Measurements from ENCODE around the gene MAJIN.

Gene MAJIN

DNA sequence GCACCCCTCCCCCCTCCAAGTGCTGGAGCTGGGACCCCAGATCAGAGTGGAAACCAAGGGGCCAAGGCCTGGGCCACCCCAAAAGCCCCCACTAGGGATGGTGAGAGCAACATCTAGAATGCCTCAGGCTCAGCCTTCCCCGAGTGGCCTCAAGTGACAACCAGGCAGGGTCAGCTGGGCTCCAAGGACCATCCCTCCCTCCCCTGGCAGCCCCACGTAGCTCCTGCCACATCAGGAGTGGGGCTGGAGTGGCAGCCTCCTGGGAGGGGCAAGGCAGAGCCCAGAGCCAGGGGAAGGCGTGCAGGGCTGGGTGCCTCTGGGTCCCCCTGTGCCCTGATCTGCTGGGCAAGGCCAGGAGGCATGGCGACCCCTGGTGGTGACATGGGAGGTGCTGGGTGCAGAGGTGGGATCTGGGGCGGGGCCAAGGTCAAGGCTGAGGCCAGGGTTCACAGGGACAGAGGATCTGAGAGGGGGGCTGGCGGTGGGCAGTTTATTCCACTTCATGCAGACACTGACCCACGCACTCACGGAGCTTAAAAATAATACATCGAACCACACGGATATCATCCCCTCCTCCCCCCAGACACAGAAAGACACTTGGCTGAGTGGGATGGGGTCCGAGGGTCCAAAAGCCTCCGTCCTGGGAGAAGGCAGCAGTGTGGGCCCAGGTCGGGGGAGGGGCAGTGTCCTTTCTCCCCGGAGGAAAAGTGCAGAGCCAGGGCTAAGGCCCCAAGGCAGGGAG, 77.7 kb downstream of the MAJIN start:
- DNase-seq (ENCODE audit: extremely low spot score) = peak; percentile 80
- ChIA-PET CTCF (interaction anchor here (0.6 to 1.9 kb wide), 6 partner anchors 9 to 134 kb away, joined by 4 to 8 read pairs (median 5); partner anchors contain the start of gene CDC42BPG), POLR2A (no interaction called here)
- TF ChIP-seq HDGF (IDR thresholded peaks at IDR 0.05; ENCODE audit: borderline replicate concordance) (peak; percentile 72; the same call in 1 of the 2 replicates), SUZ12 (IDR thresholded peaks at IDR 0.05) (no peak)
- TF ChIP-seq, protein P1, sequence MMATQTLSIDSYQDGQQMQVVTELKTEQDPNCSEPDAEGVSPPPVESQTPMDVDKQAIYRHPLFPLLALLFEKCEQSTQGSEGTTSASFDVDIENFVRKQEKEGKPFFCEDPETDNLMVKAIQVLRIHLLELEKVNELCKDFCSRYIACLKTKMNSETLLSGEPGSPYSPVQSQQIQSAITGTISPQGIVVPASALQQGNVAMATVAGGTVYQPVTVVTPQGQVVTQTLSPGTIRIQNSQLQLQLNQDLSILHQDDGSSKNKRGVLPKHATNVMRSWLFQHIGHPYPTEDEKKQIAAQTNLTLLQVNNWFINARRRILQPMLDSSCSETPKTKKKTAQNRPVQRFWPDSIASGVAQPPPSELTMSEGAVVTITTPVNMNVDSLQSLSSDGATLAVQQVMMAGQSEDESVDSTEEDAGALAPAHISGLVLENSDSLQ (IDR thresholded peaks at IDR 0.05) = no peak

DNA sequence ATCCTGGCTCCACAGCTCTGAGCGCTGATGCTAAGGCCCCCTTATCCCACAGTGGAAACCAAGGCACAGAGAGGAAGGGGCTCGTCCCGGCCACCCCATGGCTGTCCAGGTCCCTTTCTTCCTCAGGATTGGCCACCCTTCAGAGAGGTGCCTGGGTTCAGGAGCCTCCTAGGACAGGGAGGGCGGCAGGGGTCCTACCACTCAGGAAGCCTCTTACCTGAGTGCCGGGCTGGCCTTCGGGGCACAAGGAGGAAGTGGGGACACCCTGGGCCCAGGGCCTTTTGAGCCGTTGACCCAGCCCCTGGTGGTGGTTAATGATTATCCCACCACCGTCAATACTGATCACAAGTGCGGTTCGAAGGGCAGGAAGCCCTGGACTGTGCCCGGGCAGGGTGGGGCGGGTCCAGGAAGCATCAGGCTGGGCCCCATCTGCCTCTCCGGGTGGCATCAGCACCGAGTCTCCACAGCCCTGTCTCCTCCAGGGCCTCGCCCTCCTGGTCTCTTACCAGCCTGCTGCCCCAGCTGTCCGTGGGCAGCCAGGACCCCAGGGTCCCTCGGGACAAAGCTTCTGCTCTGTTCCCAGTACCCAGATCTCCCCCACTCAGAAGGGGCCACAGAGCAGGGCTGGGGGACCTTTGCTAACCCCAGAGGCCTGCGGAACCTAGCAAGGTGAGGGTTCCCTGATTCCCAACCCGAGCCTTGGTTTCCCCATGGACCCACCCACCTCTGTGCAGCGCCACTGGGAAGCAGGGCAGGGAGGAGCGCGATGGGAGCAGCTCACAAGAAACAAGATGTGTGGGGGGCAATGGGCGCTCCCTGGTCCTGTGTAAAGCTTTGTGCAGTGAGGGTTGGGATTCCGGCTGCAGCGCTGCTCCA, 78.5 kb downstream of the MAJIN start:
- ChIA-PET POLR2A (no interaction called here), CTCF (interaction anchor here (0.9 to 1.9 kb wide), 4 partner anchors 8 to 49 kb away, joined by 5 to 8 read pairs (median 6); partner anchors contain the start of gene CDC42BPG)
- DNase-seq (ENCODE audit: extremely low spot score) = no peak
- TF ChIP-seq BHLHE40 (IDR thresholded peaks at IDR 0.05; ENCODE audit: borderline replicate concordance) = no peak
- no peak for TF ChIP-seq ZNF384 (IDR thresholded peaks at IDR 0.05)
- no peak for TF ChIP-seq CTBP1 (IDR thresholded peaks at IDR 0.05; ENCODE audit: borderline replicate concordance)
- TF ChIP-seq, protein P1 (IDR thresholded peaks at IDR 0.05) = no peak
- TF ChIP-seq FOXM1 (IDR thresholded peaks at IDR 0.05; ENCODE audit: borderline replicate concordance) = no peak
- no peak for TF ChIP-seq FOXA1 (IDR thresholded peaks at IDR 0.05)
- TF ChIP-seq NFRKB (IDR thresholded peaks at IDR 0.05) = no peak
- no peak for TF ChIP-seq ELF4 (IDR thresholded peaks at IDR 0.05)
- no peak for TF ChIP-seq ARNT (IDR thresholded peaks at IDR 0.05)
- TF ChIP-seq HDGF (IDR thresholded peaks at IDR 0.05; ENCODE audit: borderline replicate concordance) = no peak
- no peak for TF ChIP-seq FOXK2 (IDR thresholded peaks at IDR 0.05)

DNA sequence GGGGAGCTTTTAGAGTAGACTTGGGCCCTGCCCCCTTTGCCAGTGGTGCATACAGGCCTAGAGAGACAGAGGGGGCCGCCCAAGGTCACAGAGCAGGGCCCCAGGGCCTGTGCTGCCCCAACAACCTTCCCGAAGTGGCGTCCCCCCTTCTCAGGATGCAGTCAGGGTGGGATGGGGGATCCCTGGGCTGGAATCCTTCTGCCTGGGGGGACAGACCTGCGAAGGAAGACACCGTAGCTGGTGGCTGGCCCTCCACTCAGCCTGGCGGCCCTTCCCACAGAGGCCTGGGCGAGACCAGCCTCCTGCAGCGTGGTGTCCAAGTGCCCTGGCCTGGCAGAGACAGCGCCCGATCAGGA, 79.1 kb downstream of the MAJIN start:
- TF ChIP-seq LEF1 (IDR thresholded peaks at IDR 0.05; ENCODE audit: borderline replicate concordance) (no peak), L3MBTL2 (conservative IDR thresholded peaks at IDR 0.05) (no peak), CTBP1 (IDR thresholded peaks at IDR 0.05; ENCODE audit: borderline replicate concordance) (no peak), SP1 (IDR thresholded peaks at IDR 0.05) (no peak), ELF4 (IDR thresholded peaks at IDR 0.05) (no peak), ARNT (IDR thresholded peaks at IDR 0.05) (no peak), FOXA1 (IDR thresholded peaks at IDR 0.05) (no peak), SUZ12 (IDR thresholded peaks at IDR 0.05) (no peak), NFRKB (IDR thresholded peaks at IDR 0.05) (no peak)
- no peak for DNase-seq (ENCODE audit: extremely low spot score)
- ChIA-PET POLR2A (no interaction called here), CTCF (interaction anchor here (1.2 to 1.9 kb wide), 4 partner anchors 45 to 49 kb away, joined by 5 to 8 read pairs (median 6); partner anchors contain the start of gene CDC42BPG)

DNA sequence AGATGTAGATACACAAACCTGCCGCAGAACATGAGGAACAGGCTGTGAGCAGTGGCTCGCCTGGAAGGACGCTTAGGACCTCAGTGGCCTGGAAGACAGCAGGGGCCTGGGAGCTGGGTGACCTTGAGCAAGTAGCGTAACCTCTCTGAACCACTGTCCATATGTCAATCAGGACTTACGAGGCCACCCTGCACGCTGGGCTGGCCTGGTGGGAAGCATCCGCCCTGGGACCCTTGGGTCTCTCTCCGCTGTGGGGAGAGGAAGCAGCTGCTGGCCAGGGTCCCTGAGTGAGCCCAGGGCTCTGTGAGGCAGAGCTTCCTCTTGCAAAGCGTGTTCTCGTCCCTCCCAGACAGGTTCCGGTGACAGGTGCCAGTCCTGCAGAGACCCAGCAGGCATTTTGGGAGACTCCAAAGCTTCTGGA, 79.5 kb downstream of the MAJIN start:
- no peak for DNase-seq (ENCODE audit: extremely low spot score)
- POLR2A ChIA-PET = no interaction called here
- TF ChIP-seq BHLHE40 (IDR thresholded peaks at IDR 0.05; ENCODE audit: borderline replicate concordance) (no peak), CTBP1 (IDR thresholded peaks at IDR 0.05; ENCODE audit: borderline replicate concordance) (no peak), ELF4 (IDR thresholded peaks at IDR 0.05) (no peak), HDGF (IDR thresholded peaks at IDR 0.05; ENCODE audit: borderline replicate concordance) (no peak), FOXK2 (IDR thresholded peaks at IDR 0.05) (no peak), FOXM1 (IDR thresholded peaks at IDR 0.05; ENCODE audit: borderline replicate concordance) (no peak), TARDBP (IDR thresholded peaks at IDR 0.05) (no peak), ARNT (IDR thresholded peaks at IDR 0.05) (no peak), SUZ12 (IDR thresholded peaks at IDR 0.05) (no peak), NFRKB (IDR thresholded peaks at IDR 0.05) (no peak), L3MBTL2 (conservative IDR thresholded peaks at IDR 0.05) (no peak), FOXA1 (IDR thresholded peaks at IDR 0.05) (no peak), SP1 (IDR thresholded peaks at IDR 0.05) (no peak), LEF1 (IDR thresholded peaks at IDR 0.05; ENCODE audit: borderline replicate concordance) (no peak), ZNF384 (IDR thresholded peaks at IDR 0.05) (no peak)
- TF ChIP-seq, protein P1 (IDR thresholded peaks at IDR 0.05) = no peak
- CTCF ChIA-PET = interaction anchor here (1.2 to 1.9 kb wide), 3 partner anchors 44 to 48 kb away, joined by 5 to 6 read pairs (median 5); partner anchors contain the start of gene CDC42BPG

DNA sequence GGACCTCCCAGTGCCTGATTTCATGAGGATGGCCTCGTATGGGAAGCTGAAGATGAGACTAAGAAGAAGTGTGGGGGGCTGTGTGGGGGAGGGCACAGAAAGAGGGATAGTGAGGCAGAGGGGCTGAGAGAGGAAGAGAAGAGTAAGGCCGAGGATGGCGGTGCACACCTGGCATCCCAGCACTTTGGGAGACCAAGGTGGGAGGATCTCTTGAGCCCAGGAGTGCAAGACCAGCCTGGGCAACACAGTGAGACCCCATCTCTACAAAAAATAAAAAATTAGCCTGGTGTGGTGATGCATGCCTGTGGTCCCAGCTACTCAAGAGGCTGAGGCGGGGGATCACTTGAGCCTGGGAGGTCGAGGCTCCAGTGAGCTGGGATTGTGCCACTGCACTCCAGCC, 80.0 kb downstream of the MAJIN start:
- TF ChIP-seq BHLHE40 (IDR thresholded peaks at IDR 0.05; ENCODE audit: borderline replicate concordance) (no peak), ARNT (IDR thresholded peaks at IDR 0.05) (no peak), FOXK2 (IDR thresholded peaks at IDR 0.05) (no peak), LEF1 (IDR thresholded peaks at IDR 0.05; ENCODE audit: borderline replicate concordance) (no peak), ZNF384 (IDR thresholded peaks at IDR 0.05) (no peak), ELF4 (IDR thresholded peaks at IDR 0.05) (no peak), HDGF (IDR thresholded peaks at IDR 0.05; ENCODE audit: borderline replicate concordance) (no peak), SP1 (IDR thresholded peaks at IDR 0.05) (no peak), NFRKB (IDR thresholded peaks at IDR 0.05) (no peak), TARDBP (IDR thresholded peaks at IDR 0.05) (no peak)
- TF ChIP-seq, protein P1 (IDR thresholded peaks at IDR 0.05) = no peak
- ChIA-PET POLR2A (no interaction called here), CTCF (interaction anchor here (1.2 kb wide), 1 partner anchor 44 kb away, joined by 5 read pairs; no protein-coding TSS in a partner anchor)
- no peak for DNase-seq (ENCODE audit: extremely low spot score)
